Nephron progenitor cell (in vitro differentiated cells): ENCODE results near the gene NMRK1.

Experiments used
- DNase-seq: peaks from one replicate; pipeline ENCODE4 v3.0.0; 2021
- H3K27ac Mint-ChIP-seq: 2 replicates; pipeline ENCODE4 v1.8.0; 2021; ENCODE audit warnings: mild to moderate bottlenecking, moderate library complexity, mixed read lengths
- H3K27me3 Mint-ChIP-seq: 2 replicates; pipeline ENCODE4 v1.8.0; 2021; ENCODE audit warnings: mild to moderate bottlenecking, low read depth, mixed read lengths; ENCODE audit not compliant: poor library complexity
- H3K36me3 Mint-ChIP-seq: 2 replicates; pipeline ENCODE4 v1.8.0; 2021; ENCODE audit warnings: low read depth, mixed read lengths
- H3K4me1 Mint-ChIP-seq: 2 replicates; pipeline ENCODE4 v1.8.0; 2021; ENCODE audit warnings: mixed read lengths
- H3K4me3 Mint-ChIP-seq: 2 replicates; pipeline ENCODE4 v1.8.0; 2021; ENCODE audit warnings: mild to moderate bottlenecking, moderate library complexity, mixed read lengths
- H3K9me3 Mint-ChIP-seq: 2 replicates; pipeline ENCODE4 v1.8.0; 2021; ENCODE audit warnings: mild to moderate bottlenecking, moderate library complexity, mixed read lengths
- CTCF ChIP-seq: fragments of 200-600 bp; sonication (generic); IDR thresholded peaks from 2 replicates; pipeline ENCODE4 v1.5.0; 2021; ENCODE audit warnings: antibody characterized with exemption

Gene NMRK1

GRCh38 chr9:75117564-75117963 lies 29.6 kb upstream of the NMRK1 start:
- Mint-ChIP-seq H3K9me3 (peaks cover 4% of the 10 kb centered on the region), H3K4me3 (no peak overlapping the region), H3K4me1 (no peaks in the 10 kb centered on the region), H3K27ac (no peak overlapping the region), H3K27me3 (no peaks in the 10 kb centered on the region), H3K36me3 (no peaks in the 10 kb centered on the region)
- no peak for DNase-seq
- no peak for TF ChIP-seq CTCF

GRCh38 chr9:75116306-75116705 lies 28.4 kb upstream of the NMRK1 start:
- no peaks in the 10 kb centered on the region for H3K4me1 Mint-ChIP-seq
- H3K4me3 Mint-ChIP-seq = no peak overlapping the region
- H3K36me3 Mint-ChIP-seq = no peaks in the 10 kb centered on the region
- no peaks in the 10 kb centered on the region for H3K27me3 Mint-ChIP-seq
- H3K27ac Mint-ChIP-seq = no peak overlapping the region
- H3K9me3 Mint-ChIP-seq = peaks cover 4% of the 10 kb centered on the region
- no peak for DNase-seq
- TF ChIP-seq CTCF = no peak

DNA sequence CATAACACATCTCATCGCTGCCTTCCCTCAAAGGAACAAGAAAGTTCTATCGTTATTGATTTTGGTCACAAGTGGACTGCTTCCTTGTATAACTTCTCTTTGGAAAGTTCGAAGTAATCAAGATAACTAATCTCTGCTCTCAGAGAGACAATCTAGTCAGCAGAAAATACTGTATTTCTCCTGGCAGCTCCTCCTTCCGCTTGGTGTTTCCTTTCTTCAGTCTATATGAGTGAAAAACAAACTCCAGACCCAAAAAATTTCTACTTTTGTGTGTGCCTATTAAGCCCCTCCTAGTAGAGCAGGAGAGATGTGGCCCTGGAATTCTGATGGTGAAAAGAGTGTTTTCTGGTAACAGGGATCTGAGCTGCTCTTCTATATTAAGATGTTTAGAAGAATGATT lies 24.8 kb upstream of the NMRK1 start:
- no peak for TF ChIP-seq CTCF
- Mint-ChIP-seq H3K36me3 (no peaks in the 10 kb centered on the region), H3K27ac (no peak overlapping the region)

DNA sequence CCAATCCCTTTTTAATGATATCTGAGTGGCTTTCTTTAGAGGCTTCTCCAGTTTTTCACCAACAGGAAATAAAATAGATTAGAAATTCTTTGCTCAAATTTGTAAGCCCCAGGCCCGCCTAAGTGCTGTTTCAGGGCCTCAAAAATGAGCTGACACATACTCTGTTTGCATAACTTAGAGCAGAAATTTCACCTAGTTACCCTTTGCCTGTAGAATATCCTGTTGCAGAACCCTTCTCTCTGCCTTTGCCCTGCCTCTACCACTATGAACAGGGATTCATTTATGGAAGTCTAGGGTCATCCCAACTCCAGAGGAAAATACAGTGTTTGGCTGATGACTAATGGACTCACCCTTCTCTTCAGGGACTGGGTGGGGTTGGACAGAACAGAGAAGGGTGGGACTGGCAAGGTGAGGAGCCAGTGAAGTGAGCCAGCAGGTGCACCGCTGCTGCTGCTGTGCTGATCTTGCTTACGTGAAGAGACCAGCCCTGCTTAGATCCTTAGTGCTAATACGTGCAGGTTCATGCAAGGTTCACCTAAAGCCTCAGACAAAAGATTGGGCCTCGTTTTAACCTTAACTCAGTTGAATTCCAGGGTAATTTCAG lies 23.2 kb upstream of the NMRK1 start:
- no peak overlapping the region for H3K27ac Mint-ChIP-seq
- no peak overlapping the region for H3K4me3 Mint-ChIP-seq
- no peaks in the 10 kb centered on the region for H3K27me3 Mint-ChIP-seq
- TF ChIP-seq CTCF = no peak
- no peaks in the 10 kb centered on the region for H3K36me3 Mint-ChIP-seq
- no peak for DNase-seq
- H3K9me3 Mint-ChIP-seq = no peaks in the 10 kb centered on the region
- H3K4me1 Mint-ChIP-seq = no peaks in the 10 kb centered on the region

More for the DNA sequence above, 24.8 kb upstream of the NMRK1 start:
- H3K4me3 Mint-ChIP-seq = no peak overlapping the region
- no peak for DNase-seq
- no peaks in the 10 kb centered on the region for H3K27me3 Mint-ChIP-seq
- no peaks in the 10 kb centered on the region for H3K9me3 Mint-ChIP-seq
- no peaks in the 10 kb centered on the region for H3K4me1 Mint-ChIP-seq

DNA sequence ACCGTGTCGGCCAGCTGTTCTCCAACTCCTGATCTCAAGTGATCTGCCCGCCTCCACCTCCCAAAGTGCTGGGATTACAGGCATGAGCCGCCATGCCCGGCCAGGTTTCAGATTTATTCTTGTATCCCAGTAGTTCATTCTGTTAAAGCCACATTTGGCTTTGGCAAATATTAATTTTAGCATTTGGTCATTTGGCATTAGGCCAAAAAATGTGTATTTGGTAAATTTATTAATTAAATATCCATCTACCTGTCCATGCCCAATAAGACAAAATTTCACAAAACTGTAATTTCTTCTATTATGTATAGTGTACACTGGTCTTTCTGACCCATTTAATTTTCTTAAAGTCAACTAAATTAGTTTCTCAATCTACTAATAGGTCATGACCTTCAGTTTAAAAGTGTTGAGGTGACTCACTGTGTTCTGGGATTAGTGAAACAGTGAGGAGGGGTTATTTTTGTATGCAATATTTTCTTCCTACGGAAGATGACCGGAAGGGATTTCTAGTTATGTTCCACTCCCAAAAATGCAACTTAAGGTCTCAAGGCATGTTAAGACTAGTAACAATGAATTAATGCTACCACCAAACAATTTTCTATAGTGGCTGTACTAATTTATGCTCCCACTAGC lies 21.4 kb upstream of the NMRK1 start:
- TF ChIP-seq CTCF = no peak
- no peak for DNase-seq
- Mint-ChIP-seq H3K27ac (no peak overlapping the region), H3K9me3 (no peaks in the 10 kb centered on the region), H3K27me3 (no peaks in the 10 kb centered on the region), H3K36me3 (no peaks in the 10 kb centered on the region), H3K4me3 (no peak overlapping the region), H3K4me1 (no peaks in the 10 kb centered on the region)

GRCh38 chr9:75108571-75108970 lies 20.6 kb upstream of the NMRK1 start:
- Mint-ChIP-seq H3K27ac (no peak overlapping the region), H3K4me3 (no peak overlapping the region), H3K27me3 (no peaks in the 10 kb centered on the region), H3K36me3 (no peaks in the 10 kb centered on the region), H3K9me3 (no peaks in the 10 kb centered on the region), H3K4me1 (no peaks in the 10 kb centered on the region)
- no peak for TF ChIP-seq CTCF
- DNase-seq = no peak
